Fibroblast of pulmonary artery (primary cell): ENCODE data around the gene CDH6.

ENCODE experiments used
- DNase-seq: peaks from one replicate; pipeline ENCODE4 v3.0.0-alpha.2; 2010; ENCODE audit warnings: low read depth
- H3K4me3 ChIP-seq: replicated peaks from 2 replicates; pipeline ENCODE4 v1.5.1; 2011; ENCODE audit warnings: low read depth, mild to moderate bottlenecking, control low read depth, low read length, moderate library complexity
- TF ChIP-seq, protein P1 (sequence below): IDR thresholded peaks from 2 replicates; pipeline ENCODE4 v1.5.1; 2011; ENCODE audit warnings: mild to moderate bottlenecking, control low read depth, low read length, inconsistent platforms; ENCODE audit errors: missing control alignments

Gene CDH6

DNA sequence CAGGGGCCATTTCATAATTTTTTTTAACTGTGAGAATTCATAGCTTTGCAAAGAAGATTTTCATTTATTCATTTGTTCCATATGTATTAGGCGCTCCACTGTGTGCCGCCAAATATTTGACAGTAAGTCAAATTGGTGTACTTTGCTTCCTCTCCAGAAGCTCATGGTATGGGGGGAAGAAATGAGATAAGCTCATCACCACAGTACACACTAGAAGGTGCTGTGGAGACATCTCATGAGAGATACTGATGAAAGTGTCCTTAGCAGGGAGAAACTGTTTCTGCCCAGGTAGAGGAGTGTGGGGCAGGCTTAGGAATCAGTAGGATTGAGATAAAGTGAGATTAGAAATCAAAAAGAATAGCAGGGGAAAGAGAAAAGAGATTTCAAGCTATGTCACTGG, 136.2 kb downstream of the CDH6 start:
- TF ChIP-seq, protein P1, sequence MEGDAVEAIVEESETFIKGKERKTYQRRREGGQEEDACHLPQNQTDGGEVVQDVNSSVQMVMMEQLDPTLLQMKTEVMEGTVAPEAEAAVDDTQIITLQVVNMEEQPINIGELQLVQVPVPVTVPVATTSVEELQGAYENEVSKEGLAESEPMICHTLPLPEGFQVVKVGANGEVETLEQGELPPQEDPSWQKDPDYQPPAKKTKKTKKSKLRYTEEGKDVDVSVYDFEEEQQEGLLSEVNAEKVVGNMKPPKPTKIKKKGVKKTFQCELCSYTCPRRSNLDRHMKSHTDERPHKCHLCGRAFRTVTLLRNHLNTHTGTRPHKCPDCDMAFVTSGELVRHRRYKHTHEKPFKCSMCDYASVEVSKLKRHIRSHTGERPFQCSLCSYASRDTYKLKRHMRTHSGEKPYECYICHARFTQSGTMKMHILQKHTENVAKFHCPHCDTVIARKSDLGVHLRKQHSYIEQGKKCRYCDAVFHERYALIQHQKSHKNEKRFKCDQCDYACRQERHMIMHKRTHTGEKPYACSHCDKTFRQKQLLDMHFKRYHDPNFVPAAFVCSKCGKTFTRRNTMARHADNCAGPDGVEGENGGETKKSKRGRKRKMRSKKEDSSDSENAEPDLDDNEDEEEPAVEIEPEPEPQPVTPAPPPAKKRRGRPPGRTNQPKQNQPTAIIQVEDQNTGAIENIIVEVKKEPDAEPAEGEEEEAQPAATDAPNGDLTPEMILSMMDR: no peak
- DNase-seq: no peak
- no peak overlapping the region for H3K4me3 ChIP-seq

DNA sequence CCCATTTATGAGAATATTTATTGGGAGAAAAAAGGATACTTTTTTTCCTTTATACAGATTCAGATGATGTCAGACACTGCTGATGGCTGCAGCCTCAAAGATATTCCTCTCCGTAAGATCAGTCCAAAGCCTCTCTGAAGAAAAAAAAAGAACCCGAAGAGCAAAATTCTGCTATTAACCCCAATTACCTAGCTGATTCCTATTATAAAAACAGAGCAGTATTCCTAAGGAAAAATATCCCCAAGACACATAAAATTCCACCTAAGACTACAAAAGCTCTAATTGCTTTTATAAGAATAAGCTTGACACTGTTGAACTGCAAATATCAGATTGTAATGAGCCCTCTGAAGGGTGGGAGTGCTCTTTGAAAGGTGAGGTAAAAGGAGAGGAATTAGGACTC, 138.7 kb downstream of the CDH6 start:
- no peak overlapping the region for H3K4me3 ChIP-seq
- TF ChIP-seq, protein P1: no peak
- DNase-seq: no peak

DNA sequence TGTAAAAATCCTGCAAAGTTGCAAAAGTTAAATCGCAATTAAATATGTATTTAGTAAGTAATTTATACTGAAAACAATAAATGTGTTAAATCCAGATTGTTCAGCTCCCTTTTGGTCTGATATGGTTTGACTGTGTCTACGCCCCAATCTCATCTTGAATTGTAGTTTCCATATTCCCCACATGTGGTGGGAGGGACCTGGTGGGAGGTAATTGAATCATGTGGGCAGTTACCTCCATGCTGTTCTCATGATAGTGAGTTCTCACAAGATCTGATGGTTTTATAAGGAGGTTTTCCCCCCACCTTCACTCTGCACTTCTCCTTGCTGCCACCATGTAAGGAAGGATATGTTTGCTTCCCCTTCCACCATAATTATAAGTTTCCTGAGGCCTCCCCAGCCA, 140.0 kb downstream of the CDH6 start:
- TF ChIP-seq, protein P1: no peak
- DNase-seq: no peak
- no peak overlapping the region for H3K4me3 ChIP-seq

DNA sequence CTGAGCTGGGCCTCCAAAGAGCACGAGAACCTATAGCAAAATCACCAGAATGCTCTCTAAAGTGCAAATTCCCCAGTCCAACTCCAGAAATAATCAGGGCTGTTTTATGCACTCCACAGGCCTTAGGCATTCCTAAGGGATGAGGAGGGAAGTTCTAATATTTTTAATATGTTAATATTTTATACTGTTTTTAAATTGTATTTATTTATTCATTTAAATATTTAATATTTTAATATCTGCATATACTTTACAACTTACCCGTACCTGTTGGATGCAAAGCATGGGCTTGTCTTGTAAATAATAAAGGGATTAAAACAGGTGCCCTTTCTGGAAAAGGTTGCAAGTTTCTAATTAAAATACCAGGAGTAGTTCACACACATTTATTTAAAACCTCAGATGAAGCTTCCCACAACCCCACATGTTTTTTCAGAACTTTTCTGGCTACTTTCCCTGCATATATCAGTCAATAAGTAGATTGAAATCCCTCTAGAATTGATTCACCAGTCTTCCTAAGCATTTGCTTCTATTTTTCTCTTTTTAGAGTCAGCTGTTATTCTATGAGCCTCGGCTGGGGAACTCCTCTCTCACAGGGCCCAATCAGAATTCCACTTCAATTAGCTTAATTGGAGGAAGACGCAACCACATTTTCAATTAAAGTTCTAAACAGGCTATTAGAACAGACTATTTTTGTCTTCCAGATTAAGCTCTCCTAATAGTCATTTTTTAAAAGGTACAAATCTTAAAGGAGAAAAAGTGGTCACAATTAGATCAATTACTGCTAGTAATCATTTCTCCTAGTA, 140.8 kb downstream of the CDH6 start:
- no peak for DNase-seq
- no peak overlapping the region for H3K4me3 ChIP-seq
- TF ChIP-seq, protein P1: no peak

DNA sequence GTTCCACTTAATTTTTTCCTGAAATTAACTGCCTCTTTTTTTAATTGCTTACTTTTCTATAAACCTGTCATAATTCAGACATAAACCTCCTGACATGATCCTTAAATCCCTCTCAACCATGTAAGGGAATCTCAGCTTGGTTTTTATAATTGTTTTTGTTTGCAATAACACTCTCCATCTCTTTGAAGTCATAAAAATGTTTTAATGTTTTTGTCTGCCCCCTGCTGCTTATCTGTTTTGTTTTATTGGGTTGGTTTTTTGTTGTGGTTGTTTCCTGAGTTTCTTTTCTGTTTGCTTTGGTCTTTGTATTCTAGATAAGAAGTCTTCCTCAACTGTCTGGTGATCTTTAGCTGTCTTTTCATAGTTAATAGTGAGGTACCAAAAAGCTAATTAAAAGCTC, 142.0 kb downstream of the CDH6 start:
- DNase-seq: no peak
- TF ChIP-seq, protein P1: no peak
- no peak overlapping the region for H3K4me3 ChIP-seq

DNA sequence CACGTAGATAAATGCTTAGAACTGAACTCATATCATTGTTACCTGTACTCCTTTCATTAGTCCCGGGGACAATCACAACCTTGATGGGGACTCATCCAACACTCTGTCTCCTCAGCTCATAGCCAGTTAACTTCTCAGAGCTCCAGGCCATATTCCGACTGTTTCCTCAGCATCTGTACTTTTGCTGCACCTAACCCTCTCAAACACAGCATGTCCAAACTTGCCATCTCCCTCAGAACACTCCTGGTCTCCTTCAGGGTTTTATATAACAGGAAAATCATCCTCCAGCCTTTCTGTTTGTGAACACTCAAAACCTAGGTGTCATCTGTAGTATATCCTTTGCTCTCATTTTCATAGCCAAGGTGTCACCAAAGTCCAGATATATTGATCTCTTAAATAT, 150.5 kb downstream of the CDH6 start:
- H3K4me3 ChIP-seq: no peak overlapping the region
- no peak for DNase-seq
- TF ChIP-seq, protein P1: no peak

DNA sequence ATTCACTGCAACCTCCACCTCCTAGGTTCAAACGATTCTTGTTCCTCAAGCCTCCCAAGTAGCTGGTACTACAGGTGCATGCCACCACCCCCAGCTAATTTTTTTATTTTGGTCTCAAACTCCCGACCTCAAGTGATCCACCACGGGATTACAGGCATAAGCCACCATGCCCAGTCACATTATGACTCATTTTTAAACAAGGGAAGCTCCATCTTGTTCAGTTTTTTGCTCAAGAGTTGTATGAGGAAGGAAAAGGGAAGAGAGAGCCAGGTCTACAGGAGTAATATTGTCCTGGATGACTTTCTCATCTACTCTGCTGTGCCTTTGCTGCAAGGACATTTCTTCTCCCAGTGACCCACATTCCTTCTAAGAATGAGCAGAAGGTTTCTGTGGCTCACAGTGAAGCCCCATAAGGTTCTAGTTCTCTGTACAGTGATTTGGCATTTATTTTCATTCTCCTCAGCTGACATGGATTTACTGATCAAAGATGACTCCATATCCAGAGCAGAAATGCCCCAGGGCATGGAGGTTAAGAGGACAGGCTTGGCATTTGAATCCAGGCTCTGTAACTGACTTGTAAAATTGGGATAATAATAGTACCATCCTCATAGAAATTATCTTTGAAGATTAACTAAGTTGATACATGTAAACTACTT, 153.5 kb downstream of the CDH6 start:
- TF ChIP-seq, protein P1: no peak
- no peak overlapping the region for H3K4me3 ChIP-seq
- no peak for DNase-seq
